HG03520 (cell line): Measurements from ENCODE around the gene SMC1B.
"Not testable (repeated sequence)": the region's sequence is repeated elsewhere in the genome, so short reads cannot be mapped to it uniquely, and the experiment has no call there.

Experiments used
- ATAC-seq: cut with Tn5 transposase; IDR thresholded peaks from one replicate; pipeline ENCODE4 v1.9.1; 2021; ENCODE audit warnings: mild to moderate bottlenecking, moderate library complexity; ENCODE audit not compliant: unreplicated experiment

The SMC1B gene

GRCh38 chr22:45423524-45423923 lies 10.1 kb upstream of the SMC1B start:
- no peak for ATAC-seq

- ATAC-seq = no peak
Measured at GRCh38 chr22:45422237-45422983, 9.0 kb upstream of the SMC1B start.

- no peak for ATAC-seq
Measured at GRCh38 chr22:45421349-45422055, 8.1 kb upstream of the SMC1B start.

GRCh38 chr22:45420539-45420938 lies 7.1 kb upstream of the SMC1B start:
- ATAC-seq = no peak

GRCh38 chr22:45420011-45420410 lies 6.6 kb upstream of the SMC1B start:
- ATAC-seq = no peak

- ATAC-seq = no peak
Measured at GRCh38 chr22:45418770-45419138, 5.4 kb upstream of the SMC1B start.

- no peak for ATAC-seq
Measured at GRCh38 chr22:45418056-45418769, 4.8 kb upstream of the SMC1B start.

- no peak for ATAC-seq
Measured at GRCh38 chr22:45413013-45413367, 409 bp downstream of the SMC1B start.

GRCh38 chr22:45407793-45408192 lies 5.6 kb downstream of the SMC1B start:
- ATAC-seq = no peak

- no peak for ATAC-seq
Measured at GRCh38 chr22:45402466-45402985, 10.9 kb downstream of the SMC1B start.

- ATAC-seq = no peak
Measured at GRCh38 chr22:45399712-45400445, 13.5 kb downstream of the SMC1B start.

GRCh38 chr22:45398214-45398613 lies 15.2 kb downstream of the SMC1B start:
- ATAC-seq = no peak

GRCh38 chr22:45397806-45398205 lies 15.6 kb downstream of the SMC1B start:
- no peak for ATAC-seq

GRCh38 chr22:45389546-45389945 lies 23.9 kb downstream of the SMC1B start:
- ATAC-seq = no peak

GRCh38 chr22:45381348-45381747 lies 32.1 kb downstream of the SMC1B start:
- no peak for ATAC-seq

GRCh38 chr22:45376703-45377102 lies 36.7 kb downstream of the SMC1B start:
- ATAC-seq = no peak

GRCh38 chr22:45376009-45376408 lies 37.4 kb downstream of the SMC1B start:
- peak; percentile 51 for ATAC-seq

GRCh38 chr22:45373592-45373991 lies 39.8 kb downstream of the SMC1B start:
- ATAC-seq = not testable (repeated sequence)

- ATAC-seq = no peak
Measured at GRCh38 chr22:45366713-45367112, 46.7 kb downstream of the SMC1B start.

- ATAC-seq = no peak
Measured at GRCh38 chr22:45359627-45360026, 53.8 kb downstream of the SMC1B start.

- no peak for ATAC-seq
Measured at GRCh38 chr22:45358127-45358526, 55.3 kb downstream of the SMC1B start.
